ENCODE measurements around the gene GORASP2. TPM values are rescaled to one million over a fixed set of nuclear protein-coding genes. Genes with fewer than 3 reads are reported as not detected.
A peak's percentile ranks its signal among the peaks of the same experiment; 100 is the strongest.

Gene GORASP2
- polyA plus RNA-seq, 1 donor, result 66.1 TPM

- peak; percentile 89 to 92 for DNase-seq
- H3K27me3 ChIP-seq (ENCODE audit: control insufficient read depth, insufficient read depth, low read length), result no peaks in the 10 kb centered on the region
- no CpG with 5 or more reads among the region's 67 CpGs for WGBS (ENCODE audit: insufficient coverage, low lambda C conversion rate)
Measured at GRCh38 chr2:170973492-170974303, 44.6 kb downstream of the GORASP2 start.

GRCh38 chr2:170974304-170974993 lies 45.4 kb downstream of the GORASP2 start:
- Histone ChIP-seq H3K4me1 (ENCODE audit: control insufficient read depth, insufficient read depth, low read length) (peaks cover 19% of the 10 kb centered on the region), H3K36me3 (ENCODE audit: control insufficient read depth, insufficient read depth, low read length) (no peaks in the 10 kb centered on the region), H3K9me3 (ENCODE audit: control insufficient read depth, low read depth, low read length) (no peaks in the 10 kb centered on the region), H3K27me3 (ENCODE audit: control insufficient read depth, insufficient read depth, low read length) (no peaks in the 10 kb centered on the region), H3K27ac (ENCODE audit: low read length) (no peak overlapping the region), H3K4me3 (ENCODE audit: low read length) (peak overlapping the region; percentile 93)
- no CpG with 5 or more reads among the region's 11 CpGs for WGBS (ENCODE audit: insufficient coverage, low lambda C conversion rate)
- peak in 1 of 2 donors; percentile 21 for DNase-seq

More at GRCh38 chr2:170973492-170974303, 44.6 kb downstream of the GORASP2 start:
- Histone ChIP-seq H3K4me3 (ENCODE audit: low read length) (peak overlapping the region; percentile 93), H3K27ac (ENCODE audit: low read length) (peak overlapping the region; percentile 86), H3K4me1 (ENCODE audit: control insufficient read depth, insufficient read depth, low read length) (peaks cover 19% of the 10 kb centered on the region), H3K36me3 (ENCODE audit: control insufficient read depth, insufficient read depth, low read length) (no peaks in the 10 kb centered on the region), H3K9me3 (ENCODE audit: control insufficient read depth, low read depth, low read length) (no peaks in the 10 kb centered on the region)

- Histone ChIP-seq H3K4me1 (ENCODE audit: control insufficient read depth, insufficient read depth, low read length) (peaks cover 19% of the 10 kb centered on the region), H3K9me3 (ENCODE audit: control insufficient read depth, low read depth, low read length) (no peaks in the 10 kb centered on the region), H3K36me3 (ENCODE audit: control insufficient read depth, insufficient read depth, low read length) (no peaks in the 10 kb centered on the region), H3K27me3 (ENCODE audit: control insufficient read depth, insufficient read depth, low read length) (no peaks in the 10 kb centered on the region), H3K27ac (ENCODE audit: low read length) (no peak overlapping the region), H3K4me3 (ENCODE audit: low read length) (no peak overlapping the region)
- peak in 1 of 2 donors; percentile 17 for DNase-seq
- WGBS (ENCODE audit: insufficient coverage, low lambda C conversion rate), result no CpG with 5 or more reads among the region's 17 CpGs
Measured at GRCh38 chr2:170975127-170975942, 46.3 kb downstream of the GORASP2 start.

GRCh38 chr2:170975943-170976270 lies 46.9 kb downstream of the GORASP2 start:
- WGBS (ENCODE audit: insufficient coverage, low lambda C conversion rate), result no CpG with 5 or more reads among the region's 4 CpGs
- H3K27ac ChIP-seq (ENCODE audit: low read length), result no peak overlapping the region
- DNase-seq, result peak in 1 of 2 donors; percentile 26
- no peaks in the 10 kb centered on the region for H3K9me3 ChIP-seq (ENCODE audit: control insufficient read depth, low read depth, low read length)
- H3K4me1 ChIP-seq (ENCODE audit: control insufficient read depth, insufficient read depth, low read length), result peaks cover 19% of the 10 kb centered on the region
- H3K36me3 ChIP-seq (ENCODE audit: control insufficient read depth, insufficient read depth, low read length), result no peaks in the 10 kb centered on the region
- no peak overlapping the region for H3K4me3 ChIP-seq (ENCODE audit: low read length)
- no peaks in the 10 kb centered on the region for H3K27me3 ChIP-seq (ENCODE audit: control insufficient read depth, insufficient read depth, low read length)

GRCh38 chr2:170984079-170984478 lies 55.0 kb downstream of the GORASP2 start:
- WGBS (ENCODE audit: insufficient coverage, low lambda C conversion rate), result no CpG with 5 or more reads among the region's 1 CpG

GRCh38 chr2:170985407-170985806 lies 56.4 kb downstream of the GORASP2 start:
- WGBS (ENCODE audit: insufficient coverage, low lambda C conversion rate), result no CpG with 5 or more reads among the region's 5 CpGs
- H3K27ac ChIP-seq (ENCODE audit: low read length), result no peak overlapping the region
- H3K4me1 ChIP-seq (ENCODE audit: control insufficient read depth, insufficient read depth, low read length), result no peaks in the 10 kb centered on the region
- H3K27me3 ChIP-seq (ENCODE audit: control insufficient read depth, insufficient read depth, low read length), result no peaks in the 10 kb centered on the region
- no peak overlapping the region for H3K4me3 ChIP-seq (ENCODE audit: low read length)
- peaks cover 3% of the 10 kb centered on the region for H3K36me3 ChIP-seq (ENCODE audit: control insufficient read depth, insufficient read depth, low read length)
- H3K9me3 ChIP-seq (ENCODE audit: control insufficient read depth, low read depth, low read length), result no peaks in the 10 kb centered on the region
- DNase-seq, result no peak

More at GRCh38 chr2:170984079-170984478, 55.0 kb downstream of the GORASP2 start:
- no peaks in the 10 kb centered on the region for H3K4me1 ChIP-seq (ENCODE audit: control insufficient read depth, insufficient read depth, low read length)
- no peaks in the 10 kb centered on the region for H3K9me3 ChIP-seq (ENCODE audit: control insufficient read depth, low read depth, low read length)
- H3K27me3 ChIP-seq (ENCODE audit: control insufficient read depth, insufficient read depth, low read length), result no peaks in the 10 kb centered on the region
- no peaks in the 10 kb centered on the region for H3K36me3 ChIP-seq (ENCODE audit: control insufficient read depth, insufficient read depth, low read length)
- H3K27ac ChIP-seq (ENCODE audit: low read length), result no peak overlapping the region
- DNase-seq, result no peak
- H3K4me3 ChIP-seq (ENCODE audit: low read length), result no peak overlapping the region

- no peak overlapping the region for H3K27ac ChIP-seq (ENCODE audit: low read length)
Measured at GRCh38 chr2:170986566-170987258, 57.7 kb downstream of the GORASP2 start.

GRCh38 chr2:170991398-170992182 lies 62.5 kb downstream of the GORASP2 start:
- Histone ChIP-seq H3K4me1 (ENCODE audit: control insufficient read depth, insufficient read depth, low read length) (no peaks in the 10 kb centered on the region), H3K36me3 (ENCODE audit: control insufficient read depth, insufficient read depth, low read length) (peaks cover 28% of the 10 kb centered on the region), H3K27ac (ENCODE audit: low read length) (no peak overlapping the region), H3K9me3 (ENCODE audit: control insufficient read depth, low read depth, low read length) (no peaks in the 10 kb centered on the region), H3K27me3 (ENCODE audit: control insufficient read depth, insufficient read depth, low read length) (no peaks in the 10 kb centered on the region), H3K4me3 (ENCODE audit: low read length) (no peak overlapping the region)
- no peak for DNase-seq
- 89% methylated on average over 1 of the region's 5 CpGs for WGBS (ENCODE audit: insufficient coverage, low lambda C conversion rate)

More at GRCh38 chr2:170986566-170987258, 57.7 kb downstream of the GORASP2 start:
- Histone ChIP-seq H3K4me1 (ENCODE audit: control insufficient read depth, insufficient read depth, low read length) (no peaks in the 10 kb centered on the region), H3K9me3 (ENCODE audit: control insufficient read depth, low read depth, low read length) (no peaks in the 10 kb centered on the region), H3K4me3 (ENCODE audit: low read length) (no peak overlapping the region), H3K36me3 (ENCODE audit: control insufficient read depth, insufficient read depth, low read length) (peaks cover 5% of the 10 kb centered on the region), H3K27me3 (ENCODE audit: control insufficient read depth, insufficient read depth, low read length) (no peaks in the 10 kb centered on the region)
- no peak for DNase-seq
- WGBS (ENCODE audit: insufficient coverage, low lambda C conversion rate), result 100% methylated on average over 1 of the region's 8 CpGs

- Histone ChIP-seq H3K4me3 (ENCODE audit: low read length) (no peak overlapping the region), H3K4me1 (ENCODE audit: control insufficient read depth, insufficient read depth, low read length) (no peaks in the 10 kb centered on the region), H3K27me3 (ENCODE audit: control insufficient read depth, insufficient read depth, low read length) (no peaks in the 10 kb centered on the region), H3K27ac (ENCODE audit: low read length) (no peak overlapping the region), H3K9me3 (ENCODE audit: control insufficient read depth, low read depth, low read length) (no peaks in the 10 kb centered on the region), H3K36me3 (ENCODE audit: control insufficient read depth, insufficient read depth, low read length) (peaks cover 50% of the 10 kb centered on the region)
- WGBS (ENCODE audit: insufficient coverage, low lambda C conversion rate), result no CpG with 5 or more reads among the region's 2 CpGs
- DNase-seq, result no peak
Measured at GRCh38 chr2:170996316-170996715, 67.3 kb downstream of the GORASP2 start.
